Activated CD4-positive, alpha-beta T cell treated with anti-CD3 and anti-CD28 coated beads for 24 hours (primary cell): ENCODE measurements around the gene CAV1.

Source experiments
- DNase-seq, 2 donors: peaks; one replicate each; pipeline ENCODE4 v3.0.0-alpha.2; 2020; ENCODE audit warnings: low read depth in 2 of 2

Gene CAV1

GRCh38 chr7:116503835-116504234 is 21.0 kb upstream of the CAV1 start:
- DNase-seq = no peak

- DNase-seq = no peak
Observed at GRCh38 chr7:116505278-116505677, 19.6 kb upstream of the CAV1 start.

DNA sequence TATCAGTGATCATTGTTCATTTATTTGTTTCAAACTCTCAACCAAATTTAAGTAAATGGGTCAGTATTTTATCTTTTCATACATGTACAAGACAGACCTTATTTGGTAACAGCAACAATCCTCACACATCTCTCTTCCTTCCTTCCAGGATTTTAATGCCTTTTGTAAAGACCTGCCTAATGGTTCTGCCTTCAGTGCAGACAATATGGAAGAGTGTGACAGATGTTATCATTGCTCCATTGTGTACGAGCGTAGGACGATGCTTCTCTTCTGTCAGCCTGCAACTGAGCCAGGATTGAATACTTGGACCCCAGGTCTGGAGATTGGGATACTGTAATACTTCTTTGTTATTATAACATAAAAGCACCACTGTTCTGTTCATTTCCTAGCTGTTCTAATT is 19.0 kb upstream of the CAV1 start:
- no peak for DNase-seq

DNA sequence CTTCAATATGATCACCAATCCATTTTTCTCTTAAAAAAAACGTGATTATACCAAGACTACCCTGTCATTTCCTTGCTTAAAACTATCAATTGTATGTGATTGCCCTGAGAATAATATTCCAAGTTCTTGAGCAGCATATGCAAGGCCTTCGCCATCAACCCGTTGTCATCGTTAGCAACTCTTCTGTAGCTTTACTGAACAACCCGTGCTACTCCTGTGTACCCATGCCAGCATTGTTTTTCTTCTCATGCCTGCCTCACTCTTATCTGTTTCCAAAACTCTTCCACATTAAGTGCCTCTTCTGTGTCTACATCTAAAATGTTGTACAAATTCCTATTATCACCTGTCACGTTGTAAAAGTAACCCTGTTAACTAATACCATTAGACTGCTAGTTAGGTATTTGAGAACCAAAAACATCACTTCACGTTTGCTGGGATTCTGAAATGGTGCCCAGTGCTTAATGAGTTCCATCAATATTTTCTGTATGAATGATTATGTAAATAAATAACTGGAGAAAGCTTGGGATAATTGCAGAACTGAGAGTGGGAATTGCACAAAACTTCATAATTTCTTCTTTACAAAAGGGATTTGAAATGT is 14.8 kb upstream of the CAV1 start:
- DNase-seq = no peak

DNA sequence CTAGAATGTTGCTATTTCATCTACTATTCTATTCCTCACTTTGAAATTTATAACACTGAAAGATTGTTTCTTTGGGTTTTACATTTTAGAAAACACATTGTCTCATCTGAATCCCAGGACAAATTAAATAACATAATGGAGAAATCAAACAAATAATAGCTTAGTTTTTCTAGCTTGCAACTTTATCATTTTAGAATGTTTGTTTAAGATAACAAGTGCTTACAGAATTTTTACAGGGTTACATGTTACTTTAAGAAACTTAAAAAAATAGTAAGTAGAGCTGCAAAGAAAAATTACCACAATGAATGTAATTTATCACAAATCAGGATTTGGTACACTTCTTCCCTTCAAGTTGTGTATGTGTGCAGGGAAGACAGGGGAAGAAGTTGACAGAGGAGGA is 14.0 kb upstream of the CAV1 start:
- DNase-seq = no peak

DNA sequence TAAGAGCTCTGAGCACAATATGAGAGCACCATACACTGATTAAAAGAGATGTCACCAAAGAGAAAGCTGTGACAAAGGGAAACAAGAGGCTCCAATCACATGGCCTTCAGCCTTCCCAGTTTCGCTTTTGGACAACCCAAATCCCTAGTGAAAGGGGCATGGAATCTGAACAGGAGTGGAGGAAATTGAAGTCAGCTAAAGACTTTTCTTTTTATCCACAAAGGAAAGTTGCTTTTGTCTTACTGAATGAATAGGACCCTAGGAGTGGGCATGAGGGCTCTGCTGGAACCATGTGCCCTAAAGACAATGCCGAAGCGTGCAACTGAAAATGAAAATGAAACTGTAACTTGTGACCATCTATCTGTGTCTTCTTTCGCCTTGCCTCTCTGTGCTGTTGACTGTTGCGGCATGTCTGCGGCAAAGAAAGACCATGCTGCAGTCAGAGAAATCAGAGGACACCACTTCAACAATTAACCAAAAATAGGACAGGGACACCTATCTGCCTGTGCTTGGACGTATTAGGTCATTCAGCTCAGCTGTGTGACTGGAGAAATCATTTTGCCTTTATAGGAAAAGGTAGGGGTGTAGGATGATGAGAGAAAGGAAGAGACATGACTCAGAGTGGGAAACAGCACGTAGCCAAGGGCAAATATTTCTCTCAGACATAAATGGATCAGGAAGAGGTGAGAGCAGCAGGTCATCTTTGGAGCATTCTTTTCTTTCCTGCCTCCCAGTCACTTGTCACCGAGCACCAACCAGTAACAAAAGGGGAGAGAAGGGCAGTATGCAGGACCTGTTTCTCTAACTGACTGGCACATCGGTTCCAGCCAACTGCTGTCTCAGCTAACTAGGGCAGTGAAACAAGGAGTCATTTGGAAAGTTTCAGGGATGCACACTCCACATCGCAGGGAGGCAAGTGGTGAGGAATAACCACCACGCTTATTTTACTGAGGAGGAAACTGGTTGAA is 13.0 kb upstream of the CAV1 start:
- DNase-seq = no peak

GRCh38 chr7:116512520-116513188 is 12.2 kb upstream of the CAV1 start:
- DNase-seq = no peak

- no peak for DNase-seq
Observed at GRCh38 chr7:116515584-116515983, 9.3 kb upstream of the CAV1 start.

GRCh38 chr7:116516324-116516723 is 8.5 kb upstream of the CAV1 start:
- no peak for DNase-seq

DNA sequence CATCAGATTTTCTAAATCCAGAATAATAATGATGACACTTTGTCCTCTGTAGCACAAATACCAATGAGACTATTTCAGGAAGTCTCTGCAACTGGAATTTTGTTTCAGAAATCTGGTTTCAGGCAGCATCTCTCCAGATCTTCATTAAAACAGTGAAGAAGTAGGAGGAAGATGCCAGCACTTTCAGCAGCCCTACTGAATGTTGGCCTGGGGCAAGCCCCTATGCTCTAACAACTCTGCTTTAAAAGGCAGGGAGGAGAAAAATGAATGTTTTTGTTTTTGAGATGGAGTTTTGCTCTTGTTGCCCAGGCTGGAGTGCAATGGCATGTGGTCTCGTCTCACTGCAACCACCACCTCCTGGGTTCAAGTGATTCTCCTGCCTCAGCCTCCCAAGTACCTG is 7.2 kb upstream of the CAV1 start:
- DNase-seq = no peak

DNA sequence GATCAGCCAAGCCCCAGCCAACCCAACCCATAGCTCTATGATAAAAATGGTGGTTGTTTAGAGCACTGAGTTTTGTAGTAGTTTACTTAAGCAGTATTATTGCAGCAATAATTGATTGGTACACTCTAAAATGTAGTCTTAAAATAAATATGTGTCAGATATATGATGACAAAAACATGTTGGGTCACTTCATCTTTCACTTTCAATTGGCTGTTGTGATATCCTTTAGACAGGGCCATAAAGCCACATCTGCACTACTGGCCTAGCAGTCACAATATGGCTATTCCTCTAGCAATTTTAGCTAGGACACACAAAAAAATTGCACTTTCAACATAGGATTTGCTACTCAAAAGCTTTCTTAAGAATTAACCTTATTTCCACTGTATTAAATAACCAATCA is 5.9 kb upstream of the CAV1 start:
- DNase-seq = no peak

- DNase-seq = no peak
Observed at GRCh38 chr7:116521046-116521664, 3.7 kb upstream of the CAV1 start.

- DNase-seq = no peak
Observed at GRCh38 chr7:116522247-116522646, 2.6 kb upstream of the CAV1 start.

DNA sequence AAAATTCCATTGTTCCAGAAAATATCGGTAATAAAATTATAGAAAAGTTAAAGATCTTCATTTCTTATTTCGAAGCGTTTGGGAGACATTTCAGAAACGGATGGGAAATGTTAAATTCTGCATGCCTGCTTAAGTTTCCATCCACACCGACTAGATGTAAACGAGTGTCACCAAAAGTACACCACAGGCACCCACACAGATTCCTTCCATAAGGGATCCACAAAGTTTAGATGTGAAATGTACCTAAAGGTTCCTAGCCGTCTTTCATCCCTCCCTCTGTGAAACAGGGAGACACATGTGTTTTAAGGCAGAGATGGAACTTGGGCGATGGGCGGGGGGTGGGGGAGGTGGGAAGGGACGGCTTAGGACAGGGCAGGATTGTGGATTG is 621 bp upstream of the CAV1 start:
- DNase-seq = no peak

DNA sequence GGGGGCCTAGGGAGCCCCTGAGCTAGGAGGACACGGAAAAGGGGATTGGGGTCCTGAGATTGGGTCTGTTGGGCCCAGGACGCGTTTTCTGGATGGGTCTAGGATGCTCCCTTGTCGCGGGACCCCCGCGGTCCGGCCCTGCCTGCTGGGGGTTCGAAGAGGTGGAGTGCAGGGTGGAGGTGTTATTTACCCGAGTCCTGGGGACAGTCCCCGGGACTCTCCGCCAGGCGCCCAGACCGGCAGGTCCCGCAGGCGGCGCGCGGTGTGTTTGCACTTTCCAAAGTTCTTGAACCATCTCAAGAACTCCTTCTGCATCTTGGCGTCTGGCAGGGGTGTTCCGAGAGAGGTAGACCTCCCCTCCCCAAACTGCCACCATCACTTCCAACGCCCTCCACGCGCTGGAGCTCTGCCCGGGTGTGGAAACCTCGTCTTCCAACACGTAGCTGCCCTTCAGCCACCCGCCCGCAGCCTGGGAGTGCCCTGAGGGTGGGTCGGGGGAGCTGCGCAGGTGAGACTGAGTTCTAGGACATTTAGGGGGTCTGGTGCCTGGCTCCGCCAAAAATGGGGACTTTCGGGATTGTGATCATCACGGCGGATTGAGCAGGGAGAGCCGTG is 569 bp downstream of the CAV1 start:
- DNase-seq = peak in 1 of 2 donors; percentile 25

DNA sequence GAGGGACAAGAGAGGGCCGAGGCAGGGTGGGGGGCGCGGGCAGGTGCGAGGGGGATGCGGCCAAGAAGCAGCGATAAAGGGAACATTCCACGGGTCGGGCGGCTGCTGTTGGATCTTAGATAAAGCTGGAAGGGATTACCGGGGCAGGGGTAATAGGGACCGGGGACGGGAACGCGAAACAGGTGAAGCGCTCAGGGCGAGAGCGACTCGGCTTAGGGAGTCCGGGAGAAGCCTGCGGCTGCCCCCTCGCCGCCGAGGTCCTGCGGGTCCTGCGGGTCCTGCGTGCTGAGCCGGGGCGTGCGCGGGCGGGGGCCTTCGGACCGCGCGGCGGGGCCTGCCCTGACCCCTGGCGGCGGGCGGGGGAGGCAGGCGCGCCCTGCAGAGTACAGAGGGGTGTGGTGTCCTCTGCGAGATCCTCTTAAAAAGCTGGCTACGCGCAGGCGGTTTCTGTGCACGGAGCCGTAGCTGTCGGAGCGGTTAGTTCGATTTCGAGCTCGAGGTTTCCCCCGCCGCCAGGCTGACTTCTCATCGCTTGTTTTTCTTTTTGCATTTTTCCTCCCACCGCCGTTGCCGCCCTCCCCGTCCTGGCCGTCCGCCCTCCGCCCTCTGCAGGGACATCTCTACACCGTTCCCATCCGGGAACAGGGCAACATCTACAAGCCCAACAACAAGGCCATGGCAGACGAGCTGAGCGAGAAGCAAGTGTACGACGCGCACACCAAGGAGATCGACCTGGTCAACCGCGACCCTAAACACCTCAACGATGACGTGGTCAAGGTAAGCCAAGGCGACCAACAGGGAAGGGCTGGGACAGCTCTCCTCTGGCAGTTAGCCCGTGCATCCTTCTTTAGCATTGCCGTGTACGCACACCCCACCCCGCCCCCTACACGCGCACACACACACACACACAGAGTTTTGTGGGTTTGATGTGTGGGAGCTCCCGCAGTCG is 1.4 kb downstream of the CAV1 start:
- peak; percentile 42 to 45 for DNase-seq

DNA sequence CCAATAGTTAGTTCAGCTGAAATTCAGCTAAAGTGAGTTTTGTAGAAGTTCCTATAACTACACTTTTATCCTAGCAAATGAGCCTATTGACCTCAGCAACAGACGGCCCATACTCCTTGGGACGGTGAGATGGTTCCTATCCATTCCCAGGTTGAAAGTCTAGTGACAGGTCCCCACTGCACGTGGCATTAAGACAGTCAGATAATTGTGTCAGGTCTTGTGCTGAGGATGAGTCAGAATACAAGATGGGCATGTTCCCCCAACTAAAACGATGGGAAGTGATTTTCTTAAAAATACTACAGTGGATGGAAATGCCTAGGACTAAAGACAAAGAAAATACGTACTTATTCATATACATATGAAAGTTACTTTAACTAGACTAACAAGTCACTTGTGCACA is 2.1 kb downstream of the CAV1 start:
- DNase-seq = no peak

- no peak for DNase-seq
Observed at GRCh38 chr7:116527521-116527920, 2.7 kb downstream of the CAV1 start.

DNA sequence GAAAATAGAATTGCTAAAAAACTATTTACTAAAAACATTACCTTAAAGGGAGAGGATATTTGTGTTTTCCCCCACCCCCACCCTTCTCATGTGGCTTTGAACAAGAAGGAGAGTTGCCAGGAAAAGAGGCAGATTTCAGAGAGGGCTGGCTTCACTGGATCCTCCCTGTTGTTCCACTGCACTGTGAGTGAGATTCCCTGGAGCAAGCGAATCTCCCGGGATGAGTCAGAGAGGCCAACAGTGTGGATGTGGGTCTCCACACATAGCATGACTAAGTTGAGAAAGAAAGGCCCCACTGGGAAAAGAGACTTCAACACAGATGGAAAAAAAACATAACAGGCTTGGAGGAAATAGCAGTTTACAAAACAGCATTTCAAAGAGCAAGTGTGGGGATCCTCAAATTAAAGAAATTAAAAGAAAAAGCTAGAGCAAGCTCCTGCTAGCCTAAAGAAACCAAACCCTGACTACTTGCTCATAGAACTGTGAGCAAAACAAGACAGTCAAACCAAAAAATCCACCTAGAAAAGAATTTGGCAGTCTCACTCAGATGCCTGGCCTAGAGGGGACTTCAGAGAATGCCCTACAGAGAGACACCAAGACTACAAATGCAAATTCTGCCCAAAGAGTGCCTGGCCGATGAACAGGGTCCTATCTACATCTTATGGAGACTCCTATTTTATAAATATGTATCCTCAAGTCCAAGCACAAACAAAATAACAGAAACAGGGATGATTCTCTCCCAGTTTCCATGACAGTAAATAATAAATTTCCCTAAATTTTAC is 3.4 kb downstream of the CAV1 start:
- no peak for DNase-seq

DNA sequence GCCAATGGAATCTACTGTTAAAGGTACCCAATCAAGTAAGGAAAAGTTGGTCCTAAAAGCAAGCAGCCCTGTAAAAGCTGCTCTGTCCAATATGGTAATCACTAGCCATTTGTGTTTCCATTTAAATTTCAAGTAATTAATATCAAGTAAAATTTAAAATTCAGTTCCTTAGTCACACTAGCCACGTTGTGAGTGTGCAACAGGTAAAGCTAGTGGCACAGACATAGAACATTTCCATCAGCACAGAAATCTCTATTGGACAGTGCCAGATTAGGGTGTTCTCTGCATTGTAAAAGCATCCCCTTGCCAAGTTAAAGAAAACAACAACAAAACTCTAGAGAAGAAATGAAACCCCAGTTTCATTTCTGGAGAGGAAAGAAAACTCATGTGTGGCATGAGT is 4.4 kb downstream of the CAV1 start:
- no peak for DNase-seq
